Activated CD8-positive, alpha-beta memory T cell treated with anti-CD3 and anti-CD28 coated beads for 4 hours (primary cell): ENCODE results near the gene TRRAP.

Experiments used
- DNase-seq, 2 donors: peaks; one replicate each; pipeline ENCODE4 v3.0.0-alpha.2; 2020; ENCODE audit warnings: low read depth in 2 of 2

The TRRAP gene

DNA sequence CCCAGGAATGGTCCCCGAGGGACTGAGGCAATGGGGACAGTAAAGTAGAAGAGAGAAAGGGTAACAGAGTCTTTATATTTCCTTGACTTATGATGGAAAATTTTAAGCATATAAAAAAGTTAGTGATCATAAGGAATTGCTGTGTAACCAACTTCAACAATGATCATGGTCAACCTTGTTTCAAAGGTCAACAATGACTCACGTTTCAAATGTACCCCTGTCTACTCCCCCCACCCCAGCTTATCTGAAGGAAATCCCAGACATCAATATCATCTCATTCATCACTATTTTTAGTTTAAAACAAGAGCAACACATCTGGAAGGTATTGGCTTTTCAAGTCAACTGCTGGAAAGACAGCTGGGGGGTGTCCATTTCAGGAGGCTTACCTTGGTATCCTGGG lies 172.6 kb downstream of the TRRAP start:
- no peak for DNase-seq

DNA sequence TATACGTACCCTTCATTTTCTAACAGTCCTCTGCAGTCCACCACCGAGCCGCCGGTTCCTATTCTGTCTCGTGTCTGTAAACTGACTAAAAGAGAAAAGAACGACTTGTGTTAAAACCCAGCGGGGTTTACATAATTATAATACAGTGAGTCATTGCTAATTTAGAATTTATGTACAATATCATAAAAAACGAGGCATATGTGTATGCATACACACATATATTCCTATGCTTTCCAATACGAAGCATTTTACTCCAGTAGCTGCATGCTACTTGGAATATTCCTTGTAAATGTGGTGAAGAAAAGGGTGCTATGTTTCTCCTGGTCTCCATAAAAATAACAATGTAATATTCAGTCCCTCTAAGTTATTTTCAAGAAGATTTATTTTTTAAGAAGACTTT lies 176.4 kb downstream of the TRRAP start:
- no peak for DNase-seq

GRCh38 chr7:99061001-99061776 lies 182.9 kb downstream of the TRRAP start:
- no peak for DNase-seq
